ENCODE results near the gene TAS1R1.

DNA sequence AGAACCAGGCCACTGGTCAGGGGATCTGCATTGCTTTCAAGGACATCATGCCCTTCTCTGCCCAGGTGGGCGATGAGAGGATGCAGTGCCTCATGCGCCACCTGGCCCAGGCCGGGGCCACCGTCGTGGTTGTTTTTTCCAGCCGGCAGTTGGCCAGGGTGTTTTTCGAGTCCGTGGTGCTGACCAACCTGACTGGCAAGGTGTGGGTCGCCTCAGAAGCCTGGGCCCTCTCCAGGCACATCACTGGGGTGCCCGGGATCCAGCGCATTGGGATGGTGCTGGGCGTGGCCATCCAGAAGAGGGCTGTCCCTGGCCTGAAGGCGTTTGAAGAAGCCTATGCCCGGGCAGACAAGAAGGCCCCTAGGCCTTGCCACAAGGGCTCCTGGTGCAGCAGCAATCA, 19.7 kb downstream of the TAS1R1 start:
- no peak for TF ChIP-seq EZH2 (IDR thresholded peaks at IDR 0.05; ENCODE audit: insufficient read depth, poor library complexity, severe bottlenecking)
- no peak for TF ChIP-seq EZH2phosphoT487 (IDR thresholded peaks at IDR 0.05; ENCODE audit: insufficient read depth, low read depth)
